ENCODE measurements around the gene CKLF.
A peak's percentile ranks its signal among the peaks of the same experiment; 100 is the strongest.
"Not testable (repeated sequence)": the region's sequence is repeated elsewhere in the genome, so short reads cannot be mapped to it uniquely, and the experiment has no call there.

CKLF gene

GRCh38 chr16:66552286-66553177 lies at the start of gene CKLF:
CKLF (plus strand) TSS chr16:66552576; CDS start chr16:66552716, 140 bp downstream.
- peak; percentile 71 to 77 for ATAC-seq

- no peak for ATAC-seq
Measured at GRCh38 chr16:66503030-66503429, 49.3 kb upstream of the CKLF start.

DNA sequence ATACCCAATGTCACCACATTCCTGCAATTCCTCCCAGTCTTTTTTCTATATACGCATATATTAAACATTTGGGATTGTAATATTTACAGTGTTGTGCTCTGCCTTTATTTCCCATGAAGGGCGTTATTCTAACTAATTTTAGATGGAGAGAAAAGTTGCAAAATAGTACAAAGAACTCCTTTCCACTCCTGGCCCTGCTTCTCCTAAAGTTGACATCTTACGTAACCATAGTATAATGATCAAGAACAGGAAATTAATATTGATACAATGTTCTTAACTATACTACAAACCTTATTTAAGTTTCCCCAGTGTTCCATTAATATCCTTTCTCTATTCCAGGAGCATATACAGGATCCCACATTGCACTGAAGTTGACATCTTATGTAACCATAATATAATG lies 48.8 kb upstream of the CKLF start:
- no peak for ATAC-seq

DNA sequence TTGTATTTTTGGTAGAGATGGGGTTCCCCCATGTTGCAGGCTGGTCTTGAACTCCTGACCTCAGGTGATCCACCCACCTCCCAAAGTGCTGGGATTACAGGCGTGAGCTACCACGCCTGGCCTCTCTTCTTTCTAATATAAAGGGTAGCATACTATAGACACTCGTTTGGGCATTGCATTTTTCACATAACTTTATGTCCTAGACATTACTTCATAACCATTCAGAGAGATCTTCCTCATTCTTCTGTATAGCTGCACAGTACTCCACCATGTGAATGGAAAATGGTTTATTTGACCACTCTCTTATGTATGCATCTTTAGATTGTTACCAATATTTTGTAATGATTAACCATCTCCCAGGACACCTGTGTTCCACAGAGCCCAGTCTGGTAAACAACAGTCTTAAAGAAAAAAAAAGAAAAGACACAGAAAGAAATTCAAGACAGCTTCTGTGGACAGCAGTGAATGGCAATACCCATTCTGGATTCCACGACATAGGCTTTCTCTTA lies 44.6 kb upstream of the CKLF start:
- no peak for ATAC-seq

GRCh38 chr16:66508248-66508913 lies 44.0 kb upstream of the CKLF start:
- peak in 1 of 2 donors; percentile 49 for ATAC-seq

DNA sequence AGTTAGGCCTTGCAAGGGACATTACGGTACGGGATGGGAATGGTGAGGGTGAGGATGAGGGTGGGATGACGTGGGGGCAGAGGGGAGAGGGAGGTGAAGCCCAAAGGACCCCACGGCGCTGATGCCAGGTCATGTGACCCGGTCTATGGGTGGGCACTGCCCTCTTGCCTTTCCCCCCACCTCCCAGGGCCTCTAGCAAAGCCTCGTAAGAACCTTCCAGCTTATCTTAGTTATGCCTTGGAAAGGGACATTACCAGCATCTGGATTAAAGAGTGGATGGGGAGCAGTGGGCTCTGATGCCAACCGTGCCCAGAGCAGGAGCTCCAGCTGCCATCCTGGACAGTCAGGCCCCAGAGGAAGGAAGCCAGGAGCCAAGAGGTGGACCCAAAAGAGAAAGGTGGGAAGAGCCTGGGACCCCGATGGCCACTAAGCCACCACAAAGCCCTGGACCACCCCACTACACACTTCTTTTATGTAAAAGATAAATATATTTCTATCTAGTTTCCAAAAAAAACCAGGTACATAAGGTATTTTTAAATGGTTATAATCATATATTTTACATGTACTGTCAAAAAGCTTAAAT lies 43.4 kb upstream of the CKLF start:
- no peak for ATAC-seq

- ATAC-seq: no peak
Measured at GRCh38 chr16:66509576-66509975, 42.8 kb upstream of the CKLF start.

DNA sequence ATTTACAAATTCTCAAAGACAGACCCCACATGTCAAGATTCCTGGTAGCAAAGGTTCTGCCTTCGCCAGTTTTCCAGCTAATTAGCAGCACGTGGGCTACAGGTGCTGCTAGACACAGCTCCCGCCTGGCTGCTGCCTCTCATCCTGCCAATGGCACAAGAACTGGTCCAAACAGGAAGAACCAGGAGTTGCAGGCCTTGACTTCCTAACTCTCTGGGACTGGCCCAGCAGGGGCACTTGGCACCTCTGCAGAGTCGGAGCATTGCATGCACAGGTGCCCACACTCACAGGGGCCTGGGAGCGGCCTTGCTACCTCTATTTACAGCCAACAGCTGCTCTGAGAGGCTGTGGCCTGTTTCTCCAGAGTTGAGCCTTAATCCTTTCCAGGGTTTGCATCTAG lies 42.1 kb upstream of the CKLF start:
- no peak for ATAC-seq

DNA sequence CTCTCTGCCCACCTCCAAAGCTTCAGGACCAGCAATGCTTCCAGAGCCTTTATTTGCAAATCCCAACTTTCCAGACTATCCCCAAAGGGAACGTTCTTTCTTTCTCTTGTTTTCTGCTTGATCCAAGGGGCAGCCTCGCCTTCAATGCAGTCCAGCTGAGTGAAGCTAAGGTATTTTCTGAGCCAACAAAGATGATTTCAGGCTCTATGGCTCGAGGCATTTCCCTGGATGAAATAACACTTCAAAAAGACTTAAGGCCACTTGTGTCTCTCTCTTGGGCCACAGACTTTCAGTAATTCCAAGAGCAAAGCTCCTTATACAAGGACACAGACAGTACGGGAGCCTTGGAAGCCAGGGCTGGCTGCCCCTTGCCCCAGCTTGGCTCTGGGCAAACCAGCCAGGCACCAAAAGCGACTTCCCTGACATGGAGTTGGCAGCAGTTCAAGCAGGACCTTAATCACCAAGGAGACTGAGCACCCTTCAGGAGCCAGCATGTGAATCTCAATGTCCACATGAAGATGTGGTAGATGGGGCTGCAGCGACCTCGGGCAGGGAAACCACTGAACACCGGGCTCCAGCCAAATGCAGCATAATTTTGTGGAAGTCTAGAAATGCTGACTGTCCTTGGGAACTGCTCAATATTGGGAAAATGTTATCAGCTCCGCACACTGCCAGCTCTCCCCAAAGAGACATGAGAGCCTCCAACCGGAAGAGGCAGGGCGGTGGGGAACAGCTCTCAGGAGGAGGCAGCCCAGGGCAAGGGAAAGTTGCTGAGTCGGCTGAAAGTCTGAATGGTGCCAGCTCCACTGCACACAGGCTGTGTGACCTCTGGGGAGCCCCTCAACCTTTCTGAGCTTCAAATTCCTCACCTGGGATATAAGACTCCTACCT lies 41.4 kb upstream of the CKLF start:
- no peak for ATAC-seq

- no peak for ATAC-seq
Measured at GRCh38 chr16:66511602-66512271, 40.6 kb upstream of the CKLF start.

DNA sequence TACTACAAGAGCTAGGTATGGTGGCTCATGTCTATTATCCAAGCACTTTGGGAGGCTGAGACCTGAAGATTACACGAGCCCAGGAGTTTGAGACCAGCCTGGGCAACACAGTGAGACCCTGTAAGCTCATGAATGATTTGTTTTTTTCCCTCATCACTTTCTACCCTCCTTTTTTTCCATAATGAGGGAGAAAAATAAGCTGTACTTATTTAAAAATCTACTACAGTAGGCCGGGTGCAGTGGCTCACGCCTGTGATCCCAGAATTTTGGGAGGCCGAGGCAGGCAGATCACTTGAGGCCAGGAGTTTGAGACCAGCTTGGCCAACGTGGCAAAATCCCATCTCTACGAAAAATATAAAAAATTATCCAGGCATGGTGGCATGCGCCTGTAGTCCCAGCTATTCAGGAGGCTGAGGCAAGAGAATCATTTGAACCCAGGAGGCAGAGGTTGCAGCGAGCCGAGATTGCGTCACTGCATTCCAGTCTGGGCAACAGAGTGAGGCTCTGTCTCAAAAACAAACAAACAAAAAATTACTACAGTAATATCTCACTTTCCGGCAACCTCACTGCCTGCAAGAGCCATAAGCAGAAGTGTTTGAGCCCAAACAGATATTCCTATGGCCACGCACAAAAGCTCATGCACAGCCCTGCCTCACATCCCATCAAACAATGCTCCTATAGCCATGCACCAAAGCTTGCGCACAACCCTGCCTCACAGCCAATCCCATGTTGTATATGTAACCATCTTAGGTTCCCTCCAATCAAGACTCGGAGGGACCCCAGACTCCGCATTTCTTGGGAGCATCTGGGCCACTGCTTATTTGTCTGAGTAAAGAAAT lies 39.9 kb upstream of the CKLF start:
- ATAC-seq: no peak

DNA sequence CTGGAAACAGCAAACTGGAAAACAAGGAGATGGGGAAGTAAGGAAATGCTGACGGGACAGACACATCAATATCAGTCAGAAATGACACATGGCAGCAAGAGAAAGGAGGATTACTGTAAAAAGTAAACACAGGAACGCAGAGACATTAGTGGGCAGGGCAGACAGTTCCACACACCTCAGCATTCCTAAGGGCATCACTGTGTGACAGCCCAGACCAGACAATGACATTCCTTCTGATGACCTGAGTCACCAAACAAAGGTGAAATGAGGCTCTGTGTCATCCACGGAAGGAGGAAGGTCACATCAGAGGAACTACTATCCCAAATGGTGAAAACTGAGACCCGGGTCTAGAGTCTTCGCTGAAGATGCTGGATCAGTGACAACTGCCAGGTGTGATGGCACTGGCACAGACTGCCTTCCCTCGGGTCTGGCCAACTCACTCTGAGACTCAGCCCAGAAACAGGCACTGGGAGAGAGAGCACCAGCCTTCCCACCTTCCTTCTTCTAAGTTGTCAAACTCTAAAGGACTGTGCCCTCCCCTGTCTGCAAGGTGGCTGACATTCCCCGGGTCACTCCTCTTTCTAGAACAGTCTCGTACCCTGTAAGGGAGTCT lies 39.2 kb upstream of the CKLF start:
- ATAC-seq: no peak

GRCh38 chr16:66514391-66514790 lies 38.0 kb upstream of the CKLF start:
- ATAC-seq: not testable (repeated sequence)

GRCh38 chr16:66514980-66515595 lies 37.3 kb upstream of the CKLF start:
- ATAC-seq: not testable (repeated sequence)

GRCh38 chr16:66515596-66516508 lies 36.5 kb upstream of the CKLF start:
- no peak for ATAC-seq

DNA sequence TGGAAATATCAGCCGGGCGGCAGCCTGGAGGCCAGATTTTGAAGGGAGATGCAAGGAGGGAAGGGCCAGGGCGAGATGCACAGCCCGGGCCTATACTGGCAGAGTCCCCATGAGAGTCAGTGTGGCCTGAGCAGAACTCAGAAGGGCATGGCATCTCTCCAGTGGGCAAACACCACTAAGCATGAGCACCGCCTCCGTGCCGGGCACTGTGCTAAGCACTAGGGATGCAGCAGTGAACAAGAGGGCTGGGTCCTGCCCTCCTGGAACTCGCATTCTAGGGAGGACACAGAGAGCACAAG lies 35.9 kb upstream of the CKLF start:
- peak in 1 of 2 donors; percentile 19 for ATAC-seq

DNA sequence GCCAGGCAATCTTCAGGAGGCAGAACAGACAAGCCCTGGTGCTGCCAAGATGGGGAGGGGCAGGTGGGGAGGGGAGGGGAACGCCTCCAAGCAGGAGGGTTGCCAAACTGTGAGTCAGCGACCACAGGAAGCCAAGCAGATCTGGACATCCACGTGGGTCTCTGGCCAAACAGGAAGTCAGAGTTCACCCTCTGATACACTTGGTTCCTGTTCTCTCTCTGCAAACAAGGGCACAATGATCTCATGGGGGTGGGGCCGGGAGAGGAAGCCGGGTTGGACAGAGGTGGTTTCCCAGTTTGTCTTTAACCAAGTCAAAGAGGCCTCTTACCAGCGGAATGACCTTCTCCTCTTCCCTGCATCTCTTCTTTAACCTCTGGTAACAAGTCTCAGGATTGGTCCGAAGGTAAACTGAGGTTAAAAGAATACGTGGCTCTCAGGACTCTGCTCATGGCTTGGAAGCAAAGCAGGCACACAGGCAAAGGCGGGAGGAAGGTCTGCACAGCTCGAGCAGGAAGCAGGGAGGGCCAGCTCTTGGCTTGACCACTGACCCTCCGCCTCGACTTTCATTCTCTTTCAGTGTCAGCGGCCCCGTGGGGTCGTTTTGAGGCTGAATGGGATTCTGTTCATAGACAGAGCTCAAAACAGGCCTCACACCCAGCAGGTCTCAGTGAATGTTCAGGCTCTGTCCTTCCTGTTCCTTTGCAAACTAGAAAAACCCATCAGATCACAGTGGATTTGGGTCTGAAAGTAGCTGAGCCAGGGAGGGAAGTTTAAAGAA lies 35.4 kb upstream of the CKLF start:
- ATAC-seq: peak; percentile 75 to 86

GRCh38 chr16:66517586-66518263 lies 34.7 kb upstream of the CKLF start:
- no peak for ATAC-seq
